Ascending aorta (tissue), 2 donors: ENCODE data around the gene NAMPT. TPM values are rescaled to one million over a fixed set of nuclear protein-coding genes. Genes with fewer than 3 reads are reported as not detected.
A peak's percentile ranks its signal among the peaks of the same experiment; 100 is the strongest.

Experiments used
- DNase-seq, 2 donors: peaks; one replicate each; pipeline ENCODE4 v3.0.0-alpha.2; 2019; ENCODE audit warnings: low spot score in 2 of 2
- H3K27ac ChIP-seq, 2 donors: fragments of 200-600 bp; sonication (generic); one replicate each; pipeline ENCODE4 v1.5.1; 2016 to 2017; ENCODE audit warnings: mild to moderate bottlenecking in 1 of 2
- H3K27me3 ChIP-seq: fragments of 200-600 bp; sonication (generic); one replicate; pipeline ENCODE4 v1.5.1; 2017
- H3K36me3 ChIP-seq, 2 donors: fragments of 200-600 bp; sonication (generic); one replicate each; pipeline ENCODE4 v1.5.1; 2016
- H3K4me1 ChIP-seq, 2 donors: fragments of 200-600 bp; sonication (generic); one replicate each; pipeline ENCODE4 v1.5.1; 2016 to 2017; ENCODE audit warnings: mild to moderate bottlenecking in 1 of 2
- H3K4me3 ChIP-seq, 2 donors: fragments of 200-600 bp; sonication (generic); one replicate each; pipeline ENCODE4 v1.5.1; 2016 to 2017; ENCODE audit warnings: mild to moderate bottlenecking in 1 of 2
- H3K9me3 ChIP-seq, 2 donors: fragments of 200-600 bp; sonication (generic); one replicate each; pipeline ENCODE4 v1.5.1; 2016
- CTCF ChIP-seq, 3 experiments: fragments of 200-600 bp in 2 of 3; fragments of 450-650 bp in 1 of 3; sonication (generic) in 2 of 3; IDR thresholded peaks; one replicate each; pipeline ENCODE4 v1.5.1; 2016 to 2019; ENCODE audit warnings: antibody characterized with exemption in 3 of 3, mild to moderate bottlenecking in 1 of 3, moderate library complexity in 1 of 3
- intact Hi-C: fragments of 100-400 bp; cut with DNase I; formaldehyde crosslinking; loops from one replicate; pipeline ENCODE4 v1.15.1; 2023
- total RNA-seq: library from RNA; depleted of rRNA; stranded (reverse); fragments of >200 nt; gene quantifications from one replicate; pipeline ENCODE4 v1.1.0, GENCODE V29; 2016

The NAMPT gene
- 128 TPM for total RNA-seq

- H3K9me3 ChIP-seq = no peaks in the 10 kb centered on the region
- no peaks in the 10 kb centered on the region for H3K27me3 ChIP-seq
- H3K4me3 ChIP-seq = peak within 1 kb of the TSS; percentile 79 to 97
- no peak for TF ChIP-seq CTCF (IDR thresholded peaks at IDR 0.05)
- no peaks in the 10 kb centered on the region for H3K36me3 ChIP-seq
- DNase-seq = no peak
- peak within 1 kb of the TSS; percentile 95 to 99 for H3K27ac ChIP-seq
- intact Hi-C loops = loop anchor here (1.0 to 10.0 kb wide), 12 partner anchors 42 to 1460 kb away; partner anchors contain the start of genes ATXN7L1, CBLL1, CCDC71L and HBP1
- H3K4me1 ChIP-seq = peaks cover 0 to 3% of the 10 kb centered on the region in 2 donors
Measured at GRCh38 chr7:106284714-106285050, at the start of gene NAMPT. TSS of gene NAMPT (minus strand) at chr7:106284983. CDS start at chr7:106284884, 99 bp downstream.

- H3K27me3 ChIP-seq = no peaks in the 10 kb centered on the region
- H3K27ac ChIP-seq = no peak overlapping the region
- H3K4me1 ChIP-seq = peaks cover 4 to 6% of the 10 kb centered on the region in 2 donors
- H3K4me3 ChIP-seq = no peak overlapping the region
- TF ChIP-seq CTCF (IDR thresholded peaks at IDR 0.05) = no peak
- intact Hi-C loops = no loop called here
- DNase-seq = no peak
- H3K9me3 ChIP-seq = no peaks in the 10 kb centered on the region
- no peaks in the 10 kb centered on the region for H3K36me3 ChIP-seq
Measured at GRCh38 chr7:106332201-106332600, 47.4 kb upstream of the NAMPT start.

- Histone ChIP-seq H3K9me3 (no peaks in the 10 kb centered on the region), H3K27me3 (no peaks in the 10 kb centered on the region), H3K36me3 (no peaks in the 10 kb centered on the region), H3K4me1 (peaks cover 6 to 10% of the 10 kb centered on the region in 2 donors), H3K4me3 (no peak overlapping the region), H3K27ac (no peak overlapping the region)
- DNase-seq = no peak
- TF ChIP-seq CTCF (IDR thresholded peaks at IDR 0.05) = no peak
- intact Hi-C loops = no loop called here
Measured at GRCh38 chr7:106331441-106332175, 46.8 kb upstream of the NAMPT start.

GRCh38 chr7:106329971-106330733 is 45.4 kb upstream of the NAMPT start:
- intact Hi-C loops = loop anchor here (5.0 kb wide), 1 partner anchor 87 kb away; no protein-coding TSS in a partner anchor
- H3K9me3 ChIP-seq = no peaks in the 10 kb centered on the region
- H3K27ac ChIP-seq = peak overlapping the region in 1 of 2 donors; percentile 44
- no peaks in the 10 kb centered on the region for H3K27me3 ChIP-seq
- peaks cover 6 to 10% of the 10 kb centered on the region in 2 donors for H3K4me1 ChIP-seq
- no peak for DNase-seq
- no peaks in the 10 kb centered on the region for H3K36me3 ChIP-seq
- no peak for TF ChIP-seq CTCF (IDR thresholded peaks at IDR 0.05)
- no peak overlapping the region for H3K4me3 ChIP-seq

GRCh38 chr7:106329408-106329807 is 44.6 kb upstream of the NAMPT start:
- no peaks in the 10 kb centered on the region for H3K27me3 ChIP-seq
- H3K36me3 ChIP-seq = no peaks in the 10 kb centered on the region
- TF ChIP-seq CTCF (IDR thresholded peaks at IDR 0.05) = no peak
- no peak overlapping the region for H3K4me3 ChIP-seq
- H3K27ac ChIP-seq = peak overlapping the region in 1 of 2 donors; percentile 44
- peaks cover 6 to 10% of the 10 kb centered on the region in 2 donors for H3K4me1 ChIP-seq
- no peak for DNase-seq
- H3K9me3 ChIP-seq = no peaks in the 10 kb centered on the region
- intact Hi-C loops = loop anchor here (5.0 kb wide), 1 partner anchor 88 kb away; no protein-coding TSS in a partner anchor
